Left colon (tissue), 2 donors: ENCODE data around the gene SOD3. TPM values are rescaled to one million over a fixed set of nuclear protein-coding genes. Genes with fewer than 3 reads are reported as not detected.

Source experiments
- ATAC-seq: fragments of 200-7000 bp; cut with Tn5 transposase; one replicate; pipeline ENCODE4 v1.9.1; 2020; ENCODE audit warnings: mild to moderate bottlenecking, moderate library complexity
- DNase-seq, 2 donors: peaks; one replicate each; pipeline ENCODE4 v3.0.0-alpha.2; 2020
- intact Hi-C, 2 donors: fragments of 100-400 bp; cut with DNase I in 1 of 2; cut with micrococcal nuclease in 1 of 2; formaldehyde crosslinking; loops; one replicate each; pipeline versions ENCODE4 v1.11.2 to v1.14.0; 2022; cut with DNase I, micrococcal nuclease
- long read RNA-seq: library from polyadenylated mRNA; unstranded; transcript quantifications from one replicate; pipeline ENCODE4 v2.0.0, GENCODE V29; 2021
- total RNA-seq, 2 donors: library from RNA; stranded (reverse); fragmentation: NEBNext Ultra II Directional; extraction: Animal tissue kit (Norgen Biotek cat#: 25700); gene quantifications; one replicate each; pipeline ENCODE4 v1.2.1, GENCODE V29; 2021
- donor health status: DM: no; HTN: no; CAD: no.
- donor health status: DM: yes; HTN: yes; CAD: no.

SOD3 gene, protein sequence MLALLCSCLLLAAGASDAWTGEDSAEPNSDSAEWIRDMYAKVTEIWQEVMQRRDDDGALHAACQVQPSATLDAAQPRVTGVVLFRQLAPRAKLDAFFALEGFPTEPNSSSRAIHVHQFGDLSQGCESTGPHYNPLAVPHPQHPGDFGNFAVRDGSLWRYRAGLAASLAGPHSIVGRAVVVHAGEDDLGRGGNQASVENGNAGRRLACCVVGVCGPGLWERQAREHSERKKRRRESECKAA
- 10 to 100 TPM; 28.2 to 40.9 TPM for total RNA-seq
- long read RNA-seq, partial matches to known transcripts, result 0 of 1 reads
- long read RNA-seq, other reads (novel, unspliced or antisense), result 0 of 1 reads

DNA sequence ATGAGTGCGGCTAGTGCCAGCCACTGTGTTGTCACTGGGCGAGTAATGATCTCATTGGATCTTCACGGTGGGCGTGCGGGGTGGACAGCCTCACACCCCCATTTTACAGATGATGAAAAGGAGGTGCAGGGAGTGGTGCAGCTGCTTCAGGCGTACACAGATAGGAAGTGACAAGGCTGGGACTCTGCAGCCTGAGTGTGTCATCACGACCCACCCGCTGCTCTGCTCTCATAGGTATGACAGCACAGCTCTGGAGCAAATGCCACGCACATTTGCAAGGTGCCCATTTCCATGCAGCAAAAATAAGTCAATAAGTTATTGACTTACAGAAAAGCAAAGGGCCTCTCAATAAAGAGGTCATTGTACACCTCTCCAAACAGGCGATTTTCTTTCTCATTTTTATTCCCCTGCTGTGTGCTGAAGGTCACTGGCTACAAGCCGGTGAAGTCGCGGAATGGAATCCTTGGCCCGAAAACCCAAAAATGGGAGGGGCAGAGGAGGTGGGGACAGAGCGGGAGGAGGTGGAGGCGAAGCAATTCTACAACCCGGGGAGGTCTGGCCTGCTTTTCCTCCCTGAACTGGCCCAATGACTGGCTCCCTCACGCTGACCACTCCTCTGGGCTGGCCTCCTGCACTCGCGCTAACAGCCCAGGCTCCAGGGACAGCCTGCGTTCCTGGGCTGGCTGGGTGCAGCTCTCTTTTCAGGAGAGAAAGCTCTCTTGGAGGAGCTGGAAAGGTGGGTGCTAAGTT lies at the start of gene SOD3:
Gene SOD3 (plus strand): TSS at position 658 of the 750 bp plus-strand sequence. CDS start 3,949 bp downstream, outside the sequence.
- ATAC-seq, result peak; percentile 93
- intact Hi-C loops, result no loop called here
- DNase-seq, result peak; percentile 75 to 89

DNA sequence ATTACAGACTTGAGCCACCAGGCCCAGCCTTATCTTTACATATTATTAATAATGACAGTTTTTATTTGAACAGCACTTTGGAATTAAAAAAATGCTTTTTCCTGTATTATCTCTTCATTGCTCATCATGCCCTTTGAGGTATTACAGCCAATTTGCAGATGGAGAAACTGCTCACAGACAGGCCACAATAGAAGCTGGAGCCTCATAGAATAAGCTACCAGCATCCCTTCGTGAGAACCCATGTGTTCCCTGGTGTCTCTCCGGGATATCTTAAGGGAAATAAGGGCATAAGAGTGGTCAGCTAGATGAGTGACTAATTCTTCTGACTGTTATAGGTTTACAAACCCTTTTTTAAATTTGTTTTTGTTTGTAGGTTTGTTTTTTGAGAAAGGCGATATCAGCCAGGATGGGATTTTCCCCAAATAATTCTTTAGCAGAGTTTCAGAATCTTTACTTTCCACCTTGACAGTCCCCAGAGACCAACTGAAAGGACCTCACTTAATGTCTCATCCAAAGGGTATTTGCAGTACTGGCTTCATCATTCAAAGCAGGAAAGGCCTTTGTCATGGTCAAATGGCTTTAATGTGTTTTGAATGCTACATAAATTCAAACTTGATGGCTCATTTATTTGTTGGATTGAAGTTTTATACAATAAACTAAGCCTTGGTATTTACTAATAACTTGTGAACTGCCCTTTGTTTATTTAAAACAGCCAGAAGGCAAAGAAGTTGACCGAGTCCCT lies 48.0 kb upstream of the SOD3 start:
- no peak for ATAC-seq
- intact Hi-C loops, result no loop called here
- DNase-seq, result no peak

DNA sequence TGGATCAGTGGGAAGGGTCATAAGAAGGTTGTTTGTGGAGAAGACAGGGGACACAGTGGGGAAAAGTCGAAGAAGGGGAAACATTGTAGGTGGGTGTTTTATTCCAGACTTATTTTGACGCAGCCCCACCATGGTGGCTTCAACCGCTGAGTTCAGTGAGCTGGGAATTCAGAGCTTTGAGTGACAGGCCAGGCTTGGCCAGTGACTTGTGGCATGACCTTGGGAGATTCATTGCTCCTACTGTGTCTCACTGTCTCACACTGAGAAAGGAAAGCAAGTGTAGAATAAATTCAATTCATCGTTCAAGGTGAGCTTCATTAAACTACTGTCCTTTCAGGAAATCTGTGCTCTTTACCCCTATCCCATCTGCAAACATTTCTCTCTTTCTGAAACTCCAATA lies 47.4 kb upstream of the SOD3 start:
- no peak for ATAC-seq

GRCh38 chr4:24748758-24749350 lies 46.5 kb upstream of the SOD3 start:
- no peak for ATAC-seq
- intact Hi-C loops, result no loop called here
- no peak for DNase-seq

More for the DNA sequence above, 47.4 kb upstream of the SOD3 start:
- intact Hi-C loops, result no loop called here
- no peak for DNase-seq

DNA sequence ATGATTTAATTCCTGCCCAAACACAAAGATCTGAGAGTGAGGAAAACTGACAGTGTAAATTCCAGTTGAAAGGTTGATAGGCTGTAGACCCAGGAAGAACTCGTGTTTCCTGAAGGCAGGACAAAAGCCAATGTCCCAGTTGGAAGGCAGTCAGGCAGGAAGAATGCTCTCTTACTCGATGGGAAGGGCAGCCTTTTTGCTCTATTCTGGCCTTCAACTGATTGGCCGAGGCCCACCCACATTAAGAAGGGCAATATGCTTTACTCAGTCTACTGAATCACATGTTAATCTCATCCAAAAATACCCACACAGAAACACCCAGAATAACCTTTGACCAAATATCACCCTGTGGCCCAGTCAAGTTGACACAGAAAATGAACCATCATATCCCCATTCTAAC lies 45.3 kb upstream of the SOD3 start:
- no peak for DNase-seq
- no peak for ATAC-seq
- intact Hi-C loops, result no loop called here

- ATAC-seq, result no peak
- intact Hi-C loops, result no loop called here
- DNase-seq, result no peak
These were observed 43.3 kb upstream of the SOD3 start for GRCh38 chr4:24751926-24752539.

- intact Hi-C loops, result no loop called here
- ATAC-seq, result peak; percentile 23
- DNase-seq, result no peak
These were observed 41.9 kb upstream of the SOD3 start for GRCh38 chr4:24753519-24753918.

DNA sequence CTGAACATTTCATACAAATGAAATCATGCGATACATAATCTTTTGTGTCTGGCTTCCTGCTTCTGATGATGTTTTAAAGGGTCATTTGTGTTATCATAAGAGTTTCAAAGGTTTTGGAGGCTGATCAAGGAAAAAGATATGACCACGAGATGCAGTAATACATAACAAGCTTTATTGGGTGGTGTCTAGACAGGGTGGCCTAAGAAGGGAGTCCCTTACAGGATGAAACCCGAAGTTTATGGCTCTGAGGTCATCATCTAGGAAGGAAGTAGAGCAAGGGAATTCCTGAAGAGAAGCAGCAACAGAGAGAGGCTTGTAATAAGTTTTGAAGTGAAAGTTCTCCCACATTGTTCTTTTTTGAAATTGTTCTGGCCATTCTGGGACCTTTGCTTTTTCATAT lies 40.8 kb upstream of the SOD3 start:
- no peak for DNase-seq
- intact Hi-C loops, result no loop called here
- ATAC-seq, result peak; percentile 99

DNA sequence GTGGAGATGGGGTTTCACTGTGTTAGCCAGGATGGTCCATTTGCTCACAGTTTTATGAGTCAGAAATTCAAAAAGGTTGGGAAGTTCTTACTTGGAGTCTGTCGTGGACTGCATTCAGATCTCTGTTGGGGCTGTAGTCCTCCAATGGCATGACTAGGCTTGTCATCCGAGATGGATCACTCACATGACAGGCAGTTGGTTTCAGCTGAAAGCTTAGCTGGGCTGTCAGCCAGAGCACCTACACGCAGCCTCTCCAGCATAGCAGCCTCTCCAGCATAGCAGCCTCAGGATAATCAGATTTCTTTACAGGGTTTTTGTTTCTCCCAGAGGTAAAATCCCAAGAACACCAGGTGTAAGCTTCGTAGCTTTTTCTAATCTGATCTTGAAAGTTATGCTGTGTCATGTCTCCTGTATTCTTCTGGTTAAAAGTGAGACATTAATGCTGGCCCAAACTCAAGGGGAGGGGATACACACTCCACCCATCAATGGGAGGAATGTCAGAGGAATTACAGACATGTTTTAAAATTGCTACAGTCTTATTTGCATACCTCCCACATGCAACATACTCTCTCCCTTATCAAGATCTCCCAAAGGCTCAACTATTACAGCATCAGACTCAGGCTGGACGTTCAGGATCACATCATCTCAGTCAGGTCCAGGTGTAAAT lies 31.6 kb upstream of the SOD3 start:
- ATAC-seq, result no peak
- DNase-seq, result no peak
- intact Hi-C loops, result no loop called here

DNA sequence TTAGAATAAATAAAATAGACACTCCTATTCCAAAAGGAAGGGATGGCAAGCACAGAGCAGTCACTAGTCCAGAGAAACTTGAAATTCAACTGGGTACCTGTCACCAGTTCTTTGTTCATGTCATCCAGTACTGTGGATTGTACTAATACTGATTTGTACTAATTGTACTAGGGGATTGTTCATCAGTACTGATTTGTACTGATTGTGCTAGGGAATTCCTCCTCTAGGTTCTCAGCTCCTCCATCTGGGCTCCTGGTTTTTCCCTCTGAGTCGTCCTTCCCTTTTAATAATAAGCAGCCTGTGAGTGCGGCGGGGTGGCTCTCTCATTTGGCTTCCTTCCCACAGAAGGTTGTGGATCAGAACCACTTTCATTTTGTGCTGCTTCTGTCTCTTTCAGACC lies 31.0 kb upstream of the SOD3 start:
- ATAC-seq, result no peak
- intact Hi-C loops, result no loop called here
- no peak for DNase-seq

- ATAC-seq (no peak), DNase-seq (no peak)
- intact Hi-C loops, result no loop called here
These were observed 29.9 kb upstream of the SOD3 start for GRCh38 chr4:24765376-24765988.

DNA sequence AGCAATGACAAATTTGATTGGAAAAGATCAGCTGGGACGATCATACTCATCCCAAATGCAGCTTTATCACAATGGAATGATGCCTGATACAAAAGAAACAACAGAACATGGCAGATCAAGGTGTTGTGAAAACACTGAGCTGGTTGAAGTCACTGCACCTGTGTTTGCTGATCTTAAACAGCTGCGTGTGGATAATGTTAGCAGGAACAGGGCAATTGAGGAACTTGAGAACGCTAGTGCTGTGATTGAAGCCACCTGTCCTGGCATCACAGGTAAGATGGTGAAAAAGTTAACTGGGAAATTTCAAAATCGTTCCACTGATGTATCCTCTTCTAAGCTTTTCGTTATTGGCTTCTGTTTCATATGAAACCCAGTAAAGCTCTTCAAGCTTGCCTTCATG lies 27.4 kb upstream of the SOD3 start:
- intact Hi-C loops, result no loop called here

DNA sequence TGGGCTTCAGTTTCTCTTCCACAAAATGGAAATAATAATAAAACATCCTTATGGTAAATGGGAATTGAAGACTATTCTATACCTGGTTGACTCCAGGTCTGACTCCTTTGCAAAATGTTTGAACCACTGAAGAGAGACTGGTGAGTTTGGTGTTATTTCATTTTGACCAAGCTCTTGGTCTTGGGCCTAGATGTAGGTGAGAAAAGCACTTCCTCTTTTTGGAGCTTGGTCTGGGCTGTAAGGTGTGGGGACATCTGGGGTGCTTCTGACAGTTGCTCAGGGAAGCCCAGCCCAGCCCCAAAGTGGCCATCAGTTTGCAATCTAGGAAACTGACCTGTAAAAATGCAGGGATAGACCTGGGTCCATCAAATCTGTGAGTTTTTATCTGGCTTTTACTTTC lies 26.8 kb upstream of the SOD3 start:
- DNase-seq (no peak), ATAC-seq (no peak)
- intact Hi-C loops, result no loop called here

More for the DNA sequence above, 27.4 kb upstream of the SOD3 start:
- ATAC-seq (no peak), DNase-seq (no peak)

- intact Hi-C loops, result no loop called here
- DNase-seq (no peak), ATAC-seq (no peak)
These were observed 25.8 kb upstream of the SOD3 start for GRCh38 chr4:24769571-24769970.

DNA sequence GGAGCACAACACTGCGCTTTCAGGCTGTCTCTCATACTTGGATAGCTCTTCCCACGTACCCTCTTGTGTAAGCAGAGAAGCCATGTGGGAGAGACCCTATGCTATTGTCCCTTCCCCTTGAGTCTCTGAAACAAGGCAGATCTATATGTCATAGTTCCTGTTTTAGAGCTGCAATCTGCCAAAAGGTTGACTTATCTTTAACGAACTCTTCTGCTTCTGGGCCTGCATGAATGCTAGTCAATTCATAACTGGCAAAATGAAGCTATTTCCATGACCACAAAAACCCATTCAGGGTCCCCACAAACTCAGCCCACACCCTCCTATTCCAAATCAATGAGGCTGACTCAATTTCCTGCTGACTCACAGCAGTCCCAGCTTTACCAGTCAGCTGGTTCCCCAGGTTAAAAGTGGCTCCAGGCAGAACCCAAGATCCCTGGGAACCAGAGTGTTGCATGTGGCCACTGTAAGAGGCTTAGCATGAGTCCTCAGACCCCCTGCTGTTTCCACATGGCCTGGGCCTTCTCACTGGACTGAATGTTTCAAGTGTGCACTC lies 25.3 kb upstream of the SOD3 start:
- DNase-seq (no peak), ATAC-seq (no peak)
- intact Hi-C loops, result no loop called here

DNA sequence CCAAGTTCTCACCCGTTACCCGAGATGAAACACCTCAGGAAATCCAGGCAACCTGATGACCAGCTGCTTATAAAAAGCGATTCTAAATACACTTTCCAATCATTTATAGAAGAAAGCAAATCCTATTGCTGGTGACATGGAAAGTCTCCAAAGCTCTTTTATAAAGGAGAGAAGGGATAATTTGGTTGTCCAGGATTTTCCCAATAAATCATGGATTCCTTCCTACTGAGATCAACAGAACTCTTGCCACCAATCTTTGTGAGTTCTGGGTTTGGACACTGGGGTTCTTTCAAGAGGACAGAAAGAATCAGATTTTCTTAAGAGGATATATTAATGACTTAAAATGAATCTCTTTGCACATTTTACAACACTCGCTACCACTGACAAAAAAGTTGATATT lies 24.7 kb upstream of the SOD3 start:
- intact Hi-C loops, result no loop called here
- no peak for DNase-seq
- no peak for ATAC-seq

DNA sequence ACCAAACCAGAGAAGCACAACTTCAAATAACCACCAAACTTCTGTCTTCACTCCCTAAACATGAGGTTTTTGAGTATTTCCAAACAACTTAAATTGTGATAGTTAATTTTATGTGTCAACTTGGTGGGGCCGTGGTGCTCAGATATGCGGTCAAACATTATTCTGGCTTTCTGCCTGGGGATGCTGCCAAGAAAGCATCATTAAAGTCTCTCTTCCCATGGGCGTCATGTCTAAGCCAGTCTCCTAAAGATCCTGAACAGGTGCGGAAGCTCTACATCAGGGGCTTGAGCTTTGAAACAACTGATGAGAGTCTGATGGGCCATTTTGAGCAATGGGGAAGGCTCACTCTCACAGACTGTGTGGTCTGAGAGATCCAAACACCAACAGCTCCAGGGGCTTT lies 24.1 kb upstream of the SOD3 start:
- ATAC-seq (no peak), DNase-seq (no peak)
- intact Hi-C loops, result no loop called here
